HG03103 (cell line): ENCODE measurements around the gene APC2.

Source experiments
- ATAC-seq: cut with Tn5 transposase; IDR thresholded peaks from one replicate; pipeline ENCODE4 v1.9.1; 2021; ENCODE audit warnings: low read depth; ENCODE audit not compliant: unreplicated experiment

The APC2 gene

GRCh38 chr19:1461862-1462261, 11.9 kb downstream of the APC2 start:
- ATAC-seq: no peak

DNA sequence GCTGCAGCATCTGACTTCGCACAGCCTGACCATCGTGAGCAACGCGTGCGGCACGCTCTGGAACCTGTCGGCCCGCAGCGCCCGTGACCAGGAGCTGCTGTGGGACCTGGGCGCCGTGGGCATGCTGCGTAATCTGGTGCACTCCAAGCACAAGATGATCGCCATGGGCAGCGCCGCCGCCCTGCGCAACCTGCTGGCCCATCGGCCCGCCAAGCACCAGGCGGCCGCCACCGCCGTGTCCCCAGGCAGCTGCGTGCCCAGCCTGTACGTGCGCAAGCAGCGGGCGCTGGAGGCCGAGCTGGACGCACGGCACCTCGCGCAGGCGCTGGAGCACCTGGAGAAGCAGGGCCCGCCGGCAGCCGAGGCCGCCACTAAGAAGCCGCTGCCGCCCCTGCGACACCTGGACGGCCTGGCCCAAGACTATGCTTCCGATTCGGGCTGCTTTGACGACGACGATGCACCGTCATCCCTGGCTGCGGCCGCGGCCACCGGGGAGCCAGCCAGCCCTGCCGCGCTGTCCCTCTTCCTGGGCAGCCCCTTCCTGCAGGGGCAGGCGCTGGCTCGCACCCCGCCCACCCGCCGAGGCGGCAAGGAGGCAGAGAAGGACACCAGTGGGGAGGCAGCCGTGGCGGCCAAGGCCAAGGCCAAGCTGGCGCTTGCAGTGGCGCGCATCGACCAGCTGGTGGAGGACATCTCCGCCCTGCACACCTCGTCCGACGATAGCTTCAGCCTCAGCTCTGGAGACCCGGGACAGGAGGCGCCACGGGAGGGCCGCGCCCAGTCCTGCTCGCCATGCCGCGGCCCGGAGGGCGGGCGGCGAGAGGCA, 15.5 kb downstream of the APC2 start:
- no peak for ATAC-seq

GRCh38 chr19:1466018-1466460, 16.1 kb downstream of the APC2 start:
- ATAC-seq: no peak

- ATAC-seq: no peak
Measured at GRCh38 chr19:1466461-1467214, 16.7 kb downstream of the APC2 start.

DNA sequence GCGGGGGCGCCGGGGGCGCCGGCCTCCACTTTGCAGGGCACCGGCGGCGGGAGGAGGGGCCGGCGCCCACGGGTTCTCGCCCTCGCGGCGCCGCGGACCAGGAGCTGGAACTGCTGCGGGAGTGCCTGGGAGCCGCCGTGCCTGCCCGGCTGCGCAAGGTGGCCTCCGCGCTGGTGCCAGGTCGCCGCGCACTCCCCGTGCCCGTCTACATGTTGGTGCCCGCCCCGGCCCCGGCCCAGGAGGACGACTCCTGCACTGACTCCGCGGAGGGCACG, 17.2 kb downstream of the APC2 start:
- ATAC-seq: no peak

DNA sequence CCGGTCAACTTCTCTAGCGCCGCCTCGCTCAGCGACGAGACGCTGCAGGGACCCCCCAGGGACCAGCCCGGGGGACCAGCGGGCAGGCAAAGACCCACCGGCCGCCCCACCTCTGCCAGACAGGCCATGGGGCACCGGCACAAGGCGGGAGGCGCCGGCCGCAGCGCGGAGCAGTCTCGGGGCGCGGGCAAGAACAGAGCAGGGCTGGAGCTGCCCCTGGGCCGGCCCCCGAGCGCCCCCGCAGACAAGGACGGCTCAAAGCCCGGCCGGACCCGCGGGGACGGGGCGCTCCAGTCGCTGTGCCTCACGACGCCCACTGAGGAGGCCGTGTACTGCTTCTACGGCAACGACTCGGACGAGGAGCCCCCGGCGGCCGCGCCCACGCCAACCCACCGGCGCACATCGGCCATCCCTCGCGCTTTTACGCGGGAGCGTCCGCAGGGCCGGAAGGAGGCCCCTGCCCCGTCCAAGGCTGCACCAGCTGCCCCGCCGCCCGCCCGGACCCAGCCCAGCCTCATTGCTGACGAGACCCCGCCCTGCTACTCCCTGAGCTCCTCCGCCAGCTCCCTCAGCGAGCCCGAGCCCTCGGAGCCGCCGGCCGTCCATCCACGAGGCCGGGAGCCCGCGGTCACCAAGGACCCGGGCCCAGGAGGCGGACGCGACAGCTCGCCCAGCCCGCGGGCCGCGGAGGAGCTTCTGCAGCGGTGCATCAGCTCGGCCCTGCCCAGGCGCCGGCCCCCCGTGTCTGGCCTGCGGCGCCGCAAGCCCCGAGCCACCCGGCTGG, 17.8 kb downstream of the APC2 start:
- ATAC-seq: no peak

GRCh38 chr19:1468274-1468820, 18.4 kb downstream of the APC2 start:
- ATAC-seq: no peak

- ATAC-seq: no peak
Measured at GRCh38 chr19:1468821-1469254, 18.9 kb downstream of the APC2 start.

DNA sequence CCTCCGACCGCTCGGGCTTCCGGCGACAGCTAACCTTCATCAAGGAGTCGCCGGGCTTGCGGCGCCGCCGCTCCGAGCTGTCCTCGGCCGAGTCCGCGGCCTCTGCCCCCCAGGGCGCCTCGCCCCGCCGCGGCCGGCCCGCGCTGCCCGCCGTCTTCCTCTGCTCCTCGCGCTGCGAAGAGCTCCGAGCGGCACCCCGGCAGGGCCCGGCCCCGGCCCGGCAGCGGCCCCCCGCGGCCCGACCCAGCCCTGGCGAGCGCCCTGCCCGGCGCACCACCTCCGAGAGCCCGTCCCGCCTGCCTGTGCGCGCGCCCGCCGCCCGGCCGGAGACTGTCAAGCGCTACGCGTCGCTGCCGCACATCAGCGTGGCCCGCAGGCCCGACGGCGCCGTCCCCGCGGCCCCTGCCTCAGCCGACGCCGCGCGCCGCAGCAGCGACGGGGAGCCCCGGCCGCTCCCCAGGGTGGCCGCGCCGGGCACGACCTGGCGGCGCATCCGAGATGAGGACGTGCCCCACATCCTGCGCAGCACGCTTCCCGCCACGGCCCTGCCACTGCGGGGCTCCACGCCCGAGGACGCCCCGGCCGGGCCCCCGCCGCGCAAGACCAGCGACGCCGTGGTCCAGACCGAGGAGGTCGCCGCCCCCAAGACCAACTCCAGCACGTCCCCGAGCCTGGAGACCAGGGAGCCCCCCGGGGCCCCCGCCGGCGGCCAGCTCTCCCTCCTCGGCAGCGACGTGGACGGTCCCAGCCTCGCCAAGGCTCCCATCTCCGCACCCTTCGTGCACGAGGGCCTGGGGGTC, 19.5 kb downstream of the APC2 start:
- no peak for ATAC-seq

DNA sequence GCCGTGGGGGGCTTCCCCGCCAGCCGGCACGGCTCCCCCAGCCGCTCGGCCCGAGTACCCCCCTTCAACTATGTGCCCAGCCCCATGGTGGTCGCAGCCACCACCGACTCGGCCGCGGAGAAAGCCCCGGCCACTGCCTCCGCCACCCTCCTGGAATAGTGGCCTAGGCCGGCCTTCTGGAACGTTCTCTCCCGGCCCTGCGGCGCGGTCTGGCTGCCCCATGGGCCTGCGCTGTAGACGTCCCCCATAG, 20.1 kb downstream of the APC2 start:
- ATAC-seq: no peak

DNA sequence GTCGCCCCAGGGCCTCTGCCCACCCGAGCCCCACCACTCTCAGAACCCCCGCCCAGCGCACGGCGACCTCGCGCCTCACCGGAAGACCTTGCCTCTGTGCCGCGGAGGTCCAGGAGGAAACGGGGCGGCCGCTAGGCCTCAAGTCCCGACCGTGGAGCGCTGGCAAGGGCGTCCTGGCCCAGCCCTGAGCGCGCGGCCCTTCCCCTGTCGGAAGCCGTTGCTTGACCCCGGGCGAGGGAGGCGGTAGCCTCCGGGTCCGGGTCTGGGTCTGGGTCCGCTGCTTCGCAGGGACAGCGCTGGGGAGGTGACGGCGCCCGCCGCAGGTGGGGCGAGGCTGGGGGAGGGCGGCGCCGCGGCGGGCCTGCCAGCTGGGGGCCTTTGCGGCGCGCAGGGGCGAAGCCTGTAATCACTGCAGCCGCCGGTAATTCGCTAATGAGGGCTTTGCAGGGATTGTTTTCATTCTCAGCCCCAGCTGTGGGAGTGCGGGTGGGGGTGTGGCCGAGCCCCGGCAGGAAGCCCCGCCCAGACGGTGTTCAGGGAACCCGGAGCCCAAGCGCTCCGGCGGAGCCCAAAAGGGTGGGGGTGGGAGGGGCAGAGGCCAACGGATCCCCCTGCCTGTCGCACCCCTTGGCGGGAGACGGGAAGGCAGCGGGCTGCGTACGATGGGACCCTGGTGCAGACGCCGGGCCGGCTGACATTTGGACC, 20.5 kb downstream of the APC2 start:
- no peak for ATAC-seq

- no peak for ATAC-seq
Measured at GRCh38 chr19:1471010-1471514, 21.1 kb downstream of the APC2 start.

DNA sequence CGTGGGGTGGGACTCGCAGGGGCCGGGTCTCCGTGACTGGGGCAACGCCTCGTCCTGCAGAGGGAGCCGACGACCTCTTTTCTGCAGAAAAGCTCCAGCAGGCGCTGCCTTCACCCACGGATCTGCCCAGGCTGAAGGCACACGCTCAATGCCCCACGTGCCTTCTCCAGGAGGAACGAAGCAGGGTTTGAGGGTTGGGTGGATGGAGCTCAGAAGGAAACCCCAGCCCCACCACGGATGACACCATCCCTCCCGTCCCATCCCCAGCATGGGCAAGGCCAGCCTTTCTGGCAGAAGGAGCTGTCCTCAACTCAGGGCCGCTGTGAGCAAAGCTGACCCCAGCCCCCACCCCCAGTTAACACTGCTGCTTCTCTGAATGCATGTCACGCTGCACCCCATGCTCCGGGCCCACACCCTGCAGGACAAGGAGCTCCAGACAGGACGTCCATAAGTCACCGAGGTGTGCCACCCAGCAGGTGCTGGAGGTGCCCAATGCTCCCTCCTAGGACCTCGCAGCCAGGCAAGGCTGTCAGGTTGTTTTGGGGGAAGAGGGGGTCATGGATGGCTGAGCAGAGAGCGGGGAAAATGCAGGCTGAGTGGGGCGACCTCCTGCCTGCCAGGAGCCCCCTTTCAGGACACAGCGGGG, 21.7 kb downstream of the APC2 start:
- no peak for ATAC-seq

GRCh38 chr19:1472231-1473084, 22.5 kb downstream of the APC2 start:
- ATAC-seq: no peak

- ATAC-seq: no peak
Measured at GRCh38 chr19:1473085-1473851, 23.3 kb downstream of the APC2 start.

GRCh38 chr19:1474011-1474764, 24.3 kb downstream of the APC2 start:
- ATAC-seq: no peak
